Measurements from ENCODE around the gene SMIM3.
"Not testable (repeated sequence)": the region's sequence is repeated elsewhere in the genome, so short reads cannot be mapped to it uniquely, and the experiment has no call there.

The SMIM3 gene

GRCh38 chr5:150793423-150793888 is 14.9 kb downstream of the SMIM3 start:
- DNase-seq (ENCODE audit: low read depth, low spot score) = not testable (repeated sequence)

DNA sequence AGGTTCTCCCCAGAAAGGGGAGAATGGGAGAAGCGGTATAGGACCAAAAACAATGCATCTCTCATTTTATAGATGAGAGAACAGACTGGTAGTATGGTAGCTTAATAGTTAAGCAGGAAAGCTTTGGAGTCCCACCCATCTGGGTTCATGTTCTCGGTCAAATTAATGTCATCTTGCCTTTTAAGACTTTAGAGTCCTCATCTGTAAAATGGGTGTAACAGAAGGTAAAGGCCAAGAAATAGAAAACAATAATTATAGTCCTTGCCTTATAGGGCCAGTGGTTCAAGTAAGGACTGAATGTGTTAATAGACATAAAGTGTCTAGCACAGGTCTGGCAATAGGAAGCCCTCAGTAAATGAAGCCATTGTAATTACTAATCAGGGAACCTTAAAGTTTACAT is 16.4 kb downstream of the SMIM3 start:
- no peak for DNase-seq (ENCODE audit: low read depth, low spot score)

DNA sequence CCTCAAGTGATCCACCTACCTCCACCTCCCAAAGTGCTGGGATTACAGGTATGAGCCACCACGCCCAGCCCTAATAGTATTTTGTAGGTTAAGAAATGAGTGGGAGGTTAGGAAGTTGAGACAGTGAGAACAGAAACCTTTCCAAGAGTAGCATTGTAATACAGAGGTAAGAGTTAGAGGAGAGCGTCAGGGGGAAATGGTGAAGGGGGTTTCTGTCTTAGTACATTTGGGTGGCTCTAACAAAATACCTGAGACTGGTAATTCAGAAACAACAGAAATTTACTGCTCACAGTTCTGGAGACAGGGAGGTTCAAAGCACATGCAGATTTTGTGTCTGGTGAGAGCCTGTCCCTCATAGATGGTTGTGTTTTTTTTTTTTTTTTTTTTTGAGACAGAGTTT is 18.8 kb downstream of the SMIM3 start:
- DNase-seq (ENCODE audit: low read depth, low spot score) = no peak

GRCh38 chr5:150801117-150801927 is 22.8 kb downstream of the SMIM3 start:
- DNase-seq (ENCODE audit: low read depth, low spot score) = peak; percentile 56

DNA sequence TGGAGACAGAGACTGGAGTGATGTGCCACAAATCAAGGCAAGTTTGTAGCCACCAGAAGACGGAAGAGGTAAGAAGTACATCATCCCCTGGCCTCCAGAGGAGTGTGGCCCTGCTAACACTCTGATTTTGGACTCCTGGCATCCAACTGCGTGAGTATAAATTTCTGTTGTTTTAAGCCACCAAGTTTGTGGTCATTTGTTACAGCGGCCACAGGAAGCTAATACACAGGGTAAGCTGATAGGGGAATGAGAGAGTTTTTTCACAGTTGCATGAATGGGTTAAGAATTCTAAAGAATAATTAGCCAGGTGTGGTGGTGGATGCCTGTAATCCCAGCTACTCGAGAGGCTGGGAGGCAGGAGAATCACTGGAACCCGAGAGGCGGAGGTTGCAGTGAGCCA is 25.8 kb downstream of the SMIM3 start:
- DNase-seq (ENCODE audit: low read depth, low spot score) = no peak

DNA sequence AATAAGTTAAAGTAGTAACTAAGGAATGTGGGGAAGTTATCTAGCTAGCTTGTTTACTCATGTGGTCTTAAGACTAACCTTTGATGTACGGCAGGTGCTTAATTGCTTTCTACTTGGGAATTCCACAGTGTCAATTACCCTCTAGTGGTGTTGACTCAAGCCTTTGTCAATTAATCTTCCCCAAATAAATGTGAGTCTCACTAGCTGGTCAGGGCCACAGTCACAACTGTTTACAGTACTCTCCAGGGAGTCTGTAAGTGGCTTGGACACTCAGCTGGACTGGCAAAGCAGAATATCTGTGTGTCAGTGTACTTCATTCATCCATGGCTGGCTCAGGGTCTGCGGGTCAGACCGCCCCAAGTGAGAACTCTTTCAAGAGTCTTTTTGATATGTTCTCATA is 30.8 kb downstream of the SMIM3 start:
- peak; percentile 2 for DNase-seq (ENCODE audit: low read depth, low spot score)

- no peak for DNase-seq (ENCODE audit: low read depth, low spot score)
Measured at GRCh38 chr5:150815010-150815409, 36.5 kb downstream of the SMIM3 start.

GRCh38 chr5:150816946-150817345 is 38.4 kb downstream of the SMIM3 start:
- peak; percentile 10 for DNase-seq (ENCODE audit: low read depth, low spot score)

- no peak for DNase-seq (ENCODE audit: low read depth, low spot score)
Measured at GRCh38 chr5:150829744-150830143, 51.2 kb downstream of the SMIM3 start.

GRCh38 chr5:150831821-150832220 is 53.3 kb downstream of the SMIM3 start:
- not testable (repeated sequence) for DNase-seq (ENCODE audit: low read depth, low spot score)

DNA sequence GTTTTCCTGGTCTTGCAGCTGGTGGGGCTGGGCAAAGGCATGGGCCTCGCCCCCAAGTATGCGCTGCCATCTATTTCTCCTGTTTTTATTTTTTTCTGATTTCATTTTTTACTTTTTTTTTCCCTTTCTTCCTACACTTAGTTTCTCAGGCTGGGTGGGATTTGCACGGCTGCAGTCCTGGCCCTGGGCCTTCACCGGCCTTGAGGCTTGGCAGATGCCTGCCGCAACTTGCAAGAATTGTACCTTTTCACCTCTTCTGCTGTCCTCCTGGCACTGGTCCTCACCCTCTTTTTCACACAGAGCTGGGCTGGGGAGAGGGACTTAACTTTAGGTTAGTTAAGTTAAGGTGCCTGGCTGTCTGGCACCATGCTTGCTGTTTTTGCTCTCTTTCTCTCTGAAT is 57.5 kb downstream of the SMIM3 start:
- DNase-seq (ENCODE audit: low read depth, low spot score) = no peak

DNA sequence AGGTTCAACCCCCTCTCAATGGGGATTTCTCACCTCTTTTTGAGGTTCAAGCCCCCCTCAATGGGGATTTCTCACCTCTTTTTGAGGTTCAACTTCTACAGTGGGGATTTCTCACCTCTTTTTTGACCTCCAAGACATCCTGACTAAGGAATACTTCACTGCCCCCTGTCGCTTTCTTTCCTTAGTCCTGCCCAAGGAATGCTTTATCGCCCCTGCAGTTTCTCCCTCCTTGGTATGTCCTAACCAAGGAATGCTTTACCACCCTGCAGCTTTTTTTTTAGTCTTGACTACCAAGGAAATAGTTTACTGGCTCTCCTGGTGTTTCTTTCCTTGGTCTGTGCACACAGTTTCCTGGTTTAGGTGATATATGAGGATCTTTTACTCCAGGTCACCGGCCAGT is 58.1 kb downstream of the SMIM3 start:
- DNase-seq (ENCODE audit: low read depth, low spot score) = no peak

GRCh38 chr5:150845185-150845859 is 66.8 kb downstream of the SMIM3 start:
- DNase-seq (ENCODE audit: low read depth, low spot score) = not testable (repeated sequence)

DNA sequence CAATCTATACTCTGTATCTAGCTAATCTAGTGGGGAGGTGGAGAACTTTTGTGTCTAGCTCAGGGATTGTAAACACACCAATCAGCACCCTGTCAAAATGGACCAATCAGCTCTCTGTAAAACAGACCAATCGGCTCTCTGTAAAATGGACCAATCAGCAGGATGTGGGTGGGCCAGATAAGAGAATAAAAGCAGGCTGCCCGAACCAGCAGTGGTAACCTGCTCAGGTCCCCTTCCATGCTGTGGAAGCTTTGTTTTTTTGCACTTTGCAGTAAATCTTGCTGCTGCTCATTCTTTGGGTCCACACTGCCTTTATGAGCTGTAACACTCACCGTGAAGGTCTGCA is 67.7 kb downstream of the SMIM3 start, which contains the start of gene IRGM:
Gene IRGM (plus strand): TSS at position 214 of the 346 bp plus-strand sequence. CDS start 1,603 bp downstream, outside the sequence.
- DNase-seq (ENCODE audit: low read depth, low spot score) = not testable (repeated sequence)

All from ELF-1 (cell line).